ENCODE data around the gene AGFG2. TPM values are rescaled to one million over a fixed set of nuclear protein-coding genes. Genes with fewer than 3 reads are reported as not detected.

The AGFG2 gene
- polyA plus RNA-seq, 3 donors = 10.4 to 12.1 (median 10.4) TPM

- no peak for DNase-seq (ENCODE audit: low read depth in 3 of 3, low spot score in 2 of 3)
These were observed 44.4 kb downstream of the AGFG2 start for GRCh38 chr7:100583132-100584053.

- no peak for DNase-seq (ENCODE audit: low read depth in 3 of 3, low spot score in 2 of 3)
These were observed 45.2 kb downstream of the AGFG2 start for GRCh38 chr7:100584054-100584682.

GRCh38 chr7:100584683-100585510 is 45.9 kb downstream of the AGFG2 start:
- DNase-seq (ENCODE audit: low read depth in 3 of 3, low spot score in 2 of 3) = no peak

GRCh38 chr7:100585511-100586265 is 46.7 kb downstream of the AGFG2 start, which contains the start of gene LRCH4:
LRCH4 (minus strand) TSS chr7:100586129; CDS start chr7:100586100, 29 bp downstream.
- no peak for DNase-seq (ENCODE audit: low read depth in 3 of 3, low spot score in 2 of 3)

- peak; percentile 99 to 100 (median 99) for DNase-seq (ENCODE audit: low read depth in 3 of 3, low spot score in 2 of 3)
These were observed 47.4 kb downstream of the AGFG2 start, which contains the start of gene FBXO24 for GRCh38 chr7:100586266-100587025. FBXO24 (plus strand) TSS chr7:100586328; CDS start chr7:100586626, 298 bp downstream.

GRCh38 chr7:100588438-100588837 is 49.4 kb downstream of the AGFG2 start:
- no peak for DNase-seq (ENCODE audit: low read depth in 3 of 3, low spot score in 2 of 3)

GRCh38 chr7:100589341-100589947 is 50.4 kb downstream of the AGFG2 start:
- no peak for DNase-seq (ENCODE audit: low read depth in 3 of 3, low spot score in 2 of 3)

- DNase-seq (ENCODE audit: low read depth in 3 of 3, low spot score in 2 of 3) = no peak
These were observed 51.2 kb downstream of the AGFG2 start for GRCh38 chr7:100590077-100590737.

- DNase-seq (ENCODE audit: low read depth in 3 of 3, low spot score in 2 of 3) = no peak
These were observed 52.6 kb downstream of the AGFG2 start for GRCh38 chr7:100591596-100591995.

- DNase-seq (ENCODE audit: low read depth in 3 of 3, low spot score in 2 of 3) = no peak
These were observed 56.2 kb downstream of the AGFG2 start for GRCh38 chr7:100595188-100595587.

GRCh38 chr7:100598425-100598824 is 59.4 kb downstream of the AGFG2 start:
- no peak for DNase-seq (ENCODE audit: low read depth in 3 of 3, low spot score in 2 of 3)

- no peak for DNase-seq (ENCODE audit: low read depth in 3 of 3, low spot score in 2 of 3)
These were observed 61.1 kb downstream of the AGFG2 start for GRCh38 chr7:100599911-100600729.

- no peak for DNase-seq (ENCODE audit: low read depth in 3 of 3, low spot score in 2 of 3)
These were observed 61.7 kb downstream of the AGFG2 start for GRCh38 chr7:100600730-100601038.

- no peak for DNase-seq (ENCODE audit: low read depth in 3 of 3, low spot score in 2 of 3)
These were observed 64.1 kb downstream of the AGFG2 start for GRCh38 chr7:100602889-100603725.

- no peak for DNase-seq (ENCODE audit: low read depth in 3 of 3, low spot score in 2 of 3)
These were observed 64.7 kb downstream of the AGFG2 start for GRCh38 chr7:100603726-100604027.

- no peak for DNase-seq (ENCODE audit: low read depth in 3 of 3, low spot score in 2 of 3)
These were observed 65.3 kb downstream of the AGFG2 start for GRCh38 chr7:100604028-100604975.

Measured in right renal cortex interstitium (tissue), 3 donors.